ENCODE data around the gene LACTB. TPM values are rescaled to one million over a fixed set of nuclear protein-coding genes. Genes with fewer than 3 reads are reported as not detected.

LACTB gene
- total and polyA plus RNA-seq, 2 experiments from 2014 or later = 15.2 to 20.9 TPM

GRCh38 chr15:63082366-63082765, 39.3 kb upstream of the LACTB start:
- Histone ChIP-seq H3K9me2 (ENCODE audit: insufficient read depth) (no peaks in the 10 kb centered on the region), H3K4me2 (peak overlapping the region; percentile 45; the same call in 1 of the 2 replicates), H4K20me1 (replicated peaks; ENCODE audit: insufficient read depth) (no peaks in the 10 kb centered on the region), H3K79me2 (replicated peaks; ENCODE audit: insufficient read depth) (no peaks in the 10 kb centered on the region), H2AFZ (no peak overlapping the region), H3K27ac (ENCODE audit: low read depth) (peak overlapping the region; percentile 95), H3F3A (replicated peaks; ENCODE audit: low read depth) (peaks cover 5% of the 10 kb centered on the region; the same call in 1 of the 2 replicates), H3K27me3 (ENCODE audit: insufficient read depth) (no peaks in the 10 kb centered on the region), H3K36me3 (ENCODE audit: insufficient read depth) (no peaks in the 10 kb centered on the region), H3K4me3 (no peak overlapping the region), H3K4me1 (ENCODE audit: insufficient read depth) (peaks cover 54% of the 10 kb centered on the region)
- TF ChIP-seq ZNF462 (CRISPR knock-in tag; IDR thresholded peaks at IDR 0.05) = no peak
- no peak for TF ChIP-seq NANOG (IDR thresholded peaks at IDR 0.05; ENCODE audit: borderline replicate concordance)
- TF ChIP-seq ETS1 (IDR thresholded peaks at IDR 0.05) = no peak
- no peak for TF ChIP-seq CTCF (conservative IDR thresholded peaks at IDR 0.05; ENCODE audit: low read depth in 2 of 2)
- no peak for TF ChIP-seq EZH2 (IDR thresholded peaks at IDR 0.05; ENCODE audit: low read depth, unreplicated experiment)
- no peak for TF ChIP-seq POLR2AphosphoS5 (IDR thresholded peaks at IDR 0.05; ENCODE audit: low read depth)
- no peak for TF ChIP-seq CREB1 (CRISPR knock-in tag; IDR thresholded peaks at IDR 0.05; ENCODE audit: low read depth)
- DNase-seq (ENCODE audit: low spot score) (no peak), ATAC-seq (no peak)
- Mint-ChIP-seq H3K27me3 (ENCODE audit: insufficient read depth, low read depth, poor library complexity) (peaks cover 13% of the 10 kb centered on the region), H3K4me3 (no peak overlapping the region), H3K9me3 (no peaks in the 10 kb centered on the region), H3K4me1 (peaks cover 58% of the 10 kb centered on the region), H3K27ac (no peak overlapping the region), H3K36me3 (ENCODE audit: low read depth) (no peaks in the 10 kb centered on the region)

All from GM23338 (cell line).